HG02840 (cell line): ENCODE measurements around the gene PSG4.
"Not testable (repeated sequence)": the region's sequence is repeated elsewhere in the genome, so short reads cannot be mapped to it uniquely, and the experiment has no call there.

Source experiments
- ATAC-seq: cut with Tn5 transposase; IDR thresholded peaks from one replicate; pipeline ENCODE4 v1.9.1; 2021; ENCODE audit warnings: mild to moderate bottlenecking, moderate library complexity, moderate number of reproducible peaks; ENCODE audit not compliant: unreplicated experiment, low FRiP score

PSG4 gene

DNA sequence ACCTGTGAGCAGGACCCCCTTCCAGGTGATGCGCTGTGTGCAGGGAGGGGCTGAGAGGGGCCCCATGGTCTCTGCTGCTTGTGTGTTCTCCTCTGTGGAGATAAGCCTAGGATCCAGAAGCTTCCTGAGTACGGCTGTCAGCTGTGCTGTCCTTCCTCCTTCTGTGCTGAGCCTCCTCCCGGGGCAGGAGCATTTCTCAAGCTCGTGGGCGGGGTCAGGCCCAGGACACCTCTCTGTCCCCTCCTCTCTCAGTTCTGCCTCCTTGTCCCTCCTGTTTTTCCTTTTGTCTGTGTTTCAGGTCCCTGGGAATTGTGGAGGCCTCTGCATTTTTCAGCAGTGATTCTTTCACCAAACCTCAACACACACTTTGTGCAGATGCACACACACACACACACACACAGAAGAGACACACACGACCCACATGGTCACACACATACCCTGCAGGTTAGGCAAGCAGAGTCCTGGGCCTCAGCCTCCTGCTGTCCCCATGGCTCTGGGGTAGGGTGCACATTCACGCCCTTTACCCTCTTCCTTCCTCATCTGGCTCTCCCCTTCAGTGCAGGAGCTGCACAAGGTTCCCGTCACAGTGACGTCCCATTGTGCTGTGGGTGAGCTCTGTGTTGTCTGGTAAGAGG, at the start of gene PSG4:
Gene PSG4 (minus strand): TSS at position 168 of the 635 bp plus-strand sequence. CDS start 102 bp downstream, at position 66.
- ATAC-seq, result not testable (repeated sequence)

DNA sequence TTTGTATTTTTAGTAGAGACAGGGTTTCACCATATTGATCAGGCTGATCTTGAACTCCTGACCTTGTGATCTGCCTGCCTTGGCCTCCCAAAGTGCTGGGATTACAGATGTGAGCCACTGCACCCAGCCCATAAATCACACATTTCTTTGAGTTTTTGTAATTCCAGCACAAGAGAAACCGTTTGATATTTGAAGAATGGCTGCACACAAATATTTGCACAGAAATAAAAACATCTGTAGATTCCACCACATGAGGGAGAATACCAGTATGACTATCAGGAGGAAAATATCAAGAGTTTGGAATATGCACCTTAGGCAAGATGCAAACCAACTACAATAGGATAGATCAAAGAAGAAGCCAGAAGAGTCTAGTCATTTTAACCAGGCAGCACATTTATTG, 46.0 kb upstream of the PSG4 start:
- ATAC-seq, result not testable (repeated sequence)

DNA sequence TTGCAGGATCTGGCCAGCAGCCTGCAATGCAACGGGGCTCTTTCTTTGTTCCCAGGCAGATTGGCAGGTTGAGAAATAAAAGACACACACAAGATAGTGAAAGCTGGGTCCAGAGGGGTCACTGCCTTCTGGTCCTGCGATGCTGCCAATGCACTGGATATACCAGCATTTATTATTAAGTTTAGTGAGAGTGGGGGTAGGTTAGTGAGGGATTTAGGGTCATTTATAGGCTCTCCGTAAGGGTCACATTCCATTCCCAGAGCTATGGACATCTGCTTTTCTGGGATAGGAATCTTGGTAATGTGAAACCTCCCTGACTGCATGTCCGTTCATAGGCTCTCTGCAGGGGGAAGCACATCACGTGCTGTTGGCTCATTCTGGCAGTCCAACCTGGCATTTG, 44.9 kb upstream of the PSG4 start:
- ATAC-seq, result not testable (repeated sequence)

DNA sequence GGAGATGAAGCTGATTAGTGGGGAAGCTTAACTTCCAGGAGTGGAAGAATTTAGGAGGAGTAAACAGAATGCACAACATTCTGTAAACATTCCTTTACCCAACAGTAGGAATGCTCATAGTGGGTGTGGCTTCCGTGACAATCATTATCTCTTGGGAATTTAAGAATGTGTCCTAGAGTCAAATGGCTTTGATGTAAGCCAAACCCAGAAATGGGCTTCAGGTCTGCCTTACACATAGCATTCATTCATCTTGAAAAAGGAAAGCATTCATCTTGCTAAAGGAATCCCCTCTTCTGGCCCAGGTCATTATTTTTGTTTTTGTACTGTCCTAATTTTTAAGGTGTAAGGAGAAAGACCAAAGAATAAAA, 43.2 kb upstream of the PSG4 start:
- ATAC-seq, result not testable (repeated sequence)

DNA sequence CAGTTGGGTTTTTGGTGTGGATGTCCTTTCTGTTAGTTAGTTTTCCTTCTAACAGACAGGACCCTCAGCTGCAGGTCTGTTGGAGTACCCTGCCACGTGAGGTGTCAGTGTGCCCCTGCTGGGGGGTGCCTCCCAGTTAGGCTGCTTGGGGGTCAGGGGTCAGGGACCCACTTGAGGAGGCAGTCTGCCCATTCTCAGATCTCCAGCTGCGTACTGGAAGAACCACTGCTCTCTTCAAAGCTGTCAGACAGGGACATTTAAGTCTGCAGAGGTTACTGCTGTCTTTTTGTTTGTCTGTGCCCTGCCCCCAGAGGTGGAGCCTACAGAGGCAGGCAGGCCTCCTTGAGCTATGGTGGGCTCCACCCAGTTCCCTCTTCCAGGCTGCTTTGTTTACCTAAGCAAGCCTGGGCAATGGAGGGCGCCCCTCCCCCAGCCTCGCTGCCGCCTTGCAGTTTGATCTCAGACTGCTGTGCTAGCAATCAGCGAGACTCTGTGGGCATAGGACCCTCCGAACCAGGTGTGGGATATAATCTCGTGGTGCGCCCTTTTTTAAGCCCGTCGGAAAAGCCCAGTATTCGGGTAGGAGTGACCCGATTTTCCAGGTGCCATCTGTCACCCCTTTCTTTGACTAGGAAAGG, 41.9 kb upstream of the PSG4 start:
- not testable (repeated sequence) for ATAC-seq

DNA sequence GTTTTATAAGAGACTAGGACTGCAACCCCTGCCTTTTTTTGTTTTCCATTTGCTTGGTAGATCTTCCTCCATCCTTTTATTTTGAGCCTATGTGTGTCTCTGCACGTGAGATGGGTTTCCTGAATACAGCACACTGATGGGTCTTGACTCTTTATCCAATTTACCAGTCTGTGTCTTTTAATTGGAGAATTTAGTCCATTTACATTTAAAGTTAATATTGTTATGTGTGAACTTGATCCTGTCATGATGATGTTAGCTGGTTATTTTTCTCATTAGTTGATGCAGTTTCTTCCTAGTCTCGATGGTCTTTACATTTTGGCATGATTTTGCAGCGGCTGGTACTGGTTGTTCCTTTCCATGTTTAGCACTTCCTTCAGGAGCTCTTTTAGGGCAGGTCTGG, 40.4 kb upstream of the PSG4 start:
- ATAC-seq, result not testable (repeated sequence)

DNA sequence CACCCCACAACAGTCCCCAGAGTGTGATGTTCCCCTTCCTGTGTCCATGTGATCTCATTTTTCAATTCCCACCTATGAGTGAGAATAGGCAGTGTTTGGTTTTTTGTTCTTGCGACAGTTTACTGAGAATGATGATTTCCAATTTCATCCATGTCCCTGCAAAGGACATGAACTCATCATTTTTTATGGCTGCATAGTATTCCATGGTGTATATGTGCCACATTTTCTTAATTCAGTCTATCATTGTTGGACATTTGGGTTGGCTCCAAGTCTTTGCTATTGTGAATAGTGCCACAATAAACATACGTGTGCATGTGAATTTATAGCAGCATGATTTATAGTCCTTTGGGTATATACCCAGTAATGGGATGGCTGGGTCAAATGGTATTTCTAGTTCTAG, 36.8 kb upstream of the PSG4 start:
- ATAC-seq, result not testable (repeated sequence)

DNA sequence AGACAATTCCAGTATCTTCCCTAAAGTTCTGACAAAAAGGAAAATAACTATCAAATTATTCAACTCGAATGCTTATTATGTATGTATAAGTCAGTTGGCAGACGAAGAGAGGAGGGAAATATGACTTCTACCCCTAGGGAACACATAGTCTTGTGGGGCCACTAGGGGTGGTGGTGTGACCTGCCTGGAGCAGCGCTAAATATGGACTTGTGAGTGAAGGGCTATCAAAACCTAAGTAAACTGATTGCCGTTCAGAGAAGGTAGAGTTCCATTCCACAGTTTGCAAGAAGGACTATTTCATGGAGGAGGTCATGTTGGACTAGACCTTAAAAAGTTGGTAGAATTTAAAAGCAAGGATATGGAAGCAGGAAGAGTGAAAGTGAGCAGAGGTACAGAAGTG, 32.8 kb upstream of the PSG4 start:
- not testable (repeated sequence) for ATAC-seq

DNA sequence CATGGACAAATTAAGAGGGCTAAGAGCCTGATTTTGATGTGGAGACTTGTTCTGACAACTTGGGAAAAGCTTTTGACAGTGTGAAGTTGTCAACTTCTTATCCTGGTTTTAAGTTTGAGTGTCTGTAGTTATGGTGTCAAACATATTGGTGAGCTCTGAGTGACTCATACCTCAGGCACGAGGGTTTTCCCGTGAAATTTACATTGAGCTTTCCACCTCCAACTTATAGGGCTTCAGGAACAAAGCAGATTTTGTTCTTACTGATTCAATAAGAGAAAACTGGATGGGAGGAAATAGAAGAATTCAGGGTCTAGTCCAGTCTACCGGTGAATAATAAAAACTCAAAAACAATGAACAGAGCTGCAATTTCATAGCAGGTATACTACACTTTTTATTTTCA, 30.2 kb upstream of the PSG4 start:
- ATAC-seq, result not testable (repeated sequence)

DNA sequence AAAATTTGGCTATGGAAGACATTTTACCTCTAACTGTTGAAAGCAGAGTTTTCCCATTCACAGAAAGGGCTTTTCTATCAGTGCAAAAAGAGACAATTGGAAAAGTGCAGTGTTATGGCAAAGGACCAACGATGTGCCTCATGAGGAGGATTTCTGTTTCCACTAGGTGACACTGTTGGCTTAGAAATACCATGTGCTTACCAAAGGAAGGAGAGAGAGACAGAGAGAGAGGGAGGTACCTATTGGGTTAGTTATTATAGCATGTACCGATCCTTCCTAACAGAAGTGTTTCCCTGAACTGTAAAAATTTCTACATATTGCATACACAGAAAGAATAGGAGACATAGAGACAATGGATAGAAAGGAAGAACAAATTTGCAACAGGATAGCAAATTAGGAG, 23.9 kb upstream of the PSG4 start:
- no peak for ATAC-seq

DNA sequence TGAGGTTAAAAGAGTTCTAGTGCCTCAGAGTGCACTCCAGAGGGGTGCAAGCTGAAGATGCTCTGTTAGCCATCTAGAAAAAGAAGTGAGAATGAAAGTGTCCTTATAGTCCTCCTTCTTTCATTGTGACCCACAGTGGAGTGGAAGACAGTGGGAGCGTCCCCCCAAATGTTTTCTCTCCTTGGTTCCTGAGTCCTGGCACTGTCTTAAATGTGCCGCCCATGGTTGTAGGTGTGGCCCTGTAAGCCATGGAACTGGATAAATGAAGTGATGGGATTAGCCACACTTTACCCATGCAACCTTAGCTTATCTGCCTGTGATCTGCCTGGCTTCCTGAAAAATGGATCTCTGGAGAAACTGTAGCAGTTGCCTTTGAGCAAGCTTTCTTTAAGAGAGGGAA, 23.3 kb upstream of the PSG4 start:
- not testable (repeated sequence) for ATAC-seq

DNA sequence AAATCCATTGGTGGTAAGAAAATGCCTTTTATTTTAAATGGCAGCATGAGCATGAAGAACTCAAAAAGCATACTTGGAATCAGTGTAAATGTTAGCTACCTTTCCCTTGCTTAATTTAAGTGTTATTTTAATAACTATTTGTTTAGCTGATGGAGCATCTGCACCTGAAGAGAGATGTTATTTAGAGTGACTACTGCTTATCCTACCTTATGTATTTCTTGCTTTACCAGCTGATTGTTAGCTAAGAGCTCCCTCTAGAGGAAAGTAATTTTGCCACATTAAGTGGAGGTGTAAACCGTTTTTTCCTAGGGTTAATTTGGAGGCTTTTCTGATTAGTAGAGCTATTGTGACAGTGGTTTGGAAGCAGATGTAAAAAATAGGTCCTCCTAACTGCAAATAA, 21.5 kb upstream of the PSG4 start:
- not testable (repeated sequence) for ATAC-seq

DNA sequence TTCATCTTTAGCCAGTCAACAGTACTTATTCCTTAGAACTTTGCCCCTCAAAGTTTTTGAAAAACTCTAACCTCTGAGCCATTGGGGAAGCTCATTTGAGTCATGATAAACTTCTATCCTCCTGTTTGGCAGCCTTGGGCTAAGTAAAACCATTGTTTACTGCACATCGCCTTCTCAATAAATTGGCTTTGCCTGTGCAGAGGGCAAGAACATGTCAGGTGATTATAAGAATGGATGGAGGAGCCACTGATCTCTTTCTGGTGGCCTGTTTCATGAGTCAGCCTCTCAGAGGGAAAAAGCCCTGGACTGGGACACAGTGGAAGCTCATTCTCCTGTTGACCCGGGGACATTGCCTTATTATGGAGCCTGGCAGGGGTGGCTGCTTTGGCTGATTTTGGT, 19.4 kb upstream of the PSG4 start:
- no peak for ATAC-seq

DNA sequence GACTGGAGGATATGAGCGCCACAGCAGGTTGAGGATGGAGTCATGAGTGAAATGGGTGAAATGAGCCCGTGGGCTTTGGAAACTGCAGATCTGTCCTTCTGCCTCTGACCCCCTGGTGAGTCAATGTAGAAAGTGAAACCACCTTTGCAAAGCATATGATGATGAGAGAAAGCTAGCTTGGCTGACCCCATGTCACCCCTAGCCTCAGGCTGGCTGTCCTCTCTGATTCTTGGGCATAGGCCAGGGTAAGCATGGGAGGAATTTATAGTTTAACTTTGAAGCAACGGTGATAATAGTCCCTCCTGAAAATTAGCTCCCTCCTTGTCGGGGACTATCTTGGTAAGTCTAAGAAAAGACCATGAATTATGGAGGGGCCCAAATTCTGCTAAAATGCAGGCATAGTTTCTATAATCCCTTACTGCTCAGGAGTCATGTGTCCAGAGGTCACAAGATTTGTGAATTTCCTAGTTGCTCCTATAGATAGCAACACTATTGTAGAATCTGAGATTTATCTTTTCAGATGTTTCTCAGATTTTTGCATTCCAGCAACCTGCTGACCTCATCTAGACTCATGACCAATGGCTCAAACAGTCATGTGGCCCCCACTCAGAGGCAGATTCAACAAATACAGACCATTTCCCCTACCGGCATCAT, 18.9 kb upstream of the PSG4 start:
- not testable (repeated sequence) for ATAC-seq

DNA sequence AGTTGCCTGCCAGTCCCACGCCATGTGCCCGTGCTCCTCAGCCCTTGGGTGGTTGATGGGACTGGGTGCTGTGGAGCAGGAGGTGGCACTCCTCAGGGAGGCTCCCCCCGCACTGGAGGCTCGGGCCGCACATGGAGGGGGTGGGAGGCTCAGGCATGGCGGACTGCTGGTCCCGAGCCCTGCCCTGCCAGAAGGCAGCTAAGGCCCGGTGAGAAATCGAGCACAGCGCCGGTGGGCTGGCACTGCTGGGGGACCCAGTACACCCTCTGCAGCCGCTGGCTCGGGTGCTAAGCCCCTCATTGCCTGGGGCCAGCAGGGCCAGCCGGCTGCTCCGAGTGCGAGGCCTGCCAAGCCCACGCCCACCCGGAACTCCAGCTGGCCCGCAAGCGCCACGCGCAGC, 16.5 kb upstream of the PSG4 start:
- ATAC-seq, result not testable (repeated sequence)

DNA sequence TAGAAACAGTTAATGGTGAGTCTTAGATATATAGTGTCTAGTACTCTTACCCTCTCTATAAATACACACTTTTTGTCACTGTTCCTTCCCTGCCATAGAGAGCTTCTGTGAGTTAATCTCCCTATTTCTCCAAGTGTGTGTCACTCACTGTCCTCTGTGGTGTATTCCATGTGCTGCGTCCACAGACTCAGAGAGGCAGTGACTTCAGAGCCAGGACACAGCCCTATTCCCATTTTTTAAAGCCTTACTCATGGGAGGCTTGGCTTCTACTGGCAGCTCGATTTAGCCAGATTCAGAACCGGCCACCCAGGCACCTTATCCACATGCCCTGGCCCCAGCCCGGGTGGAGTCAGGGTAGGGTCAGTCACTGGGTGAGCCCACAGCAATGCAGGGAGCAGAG, 13.7 kb upstream of the PSG4 start:
- ATAC-seq, result not testable (repeated sequence)

DNA sequence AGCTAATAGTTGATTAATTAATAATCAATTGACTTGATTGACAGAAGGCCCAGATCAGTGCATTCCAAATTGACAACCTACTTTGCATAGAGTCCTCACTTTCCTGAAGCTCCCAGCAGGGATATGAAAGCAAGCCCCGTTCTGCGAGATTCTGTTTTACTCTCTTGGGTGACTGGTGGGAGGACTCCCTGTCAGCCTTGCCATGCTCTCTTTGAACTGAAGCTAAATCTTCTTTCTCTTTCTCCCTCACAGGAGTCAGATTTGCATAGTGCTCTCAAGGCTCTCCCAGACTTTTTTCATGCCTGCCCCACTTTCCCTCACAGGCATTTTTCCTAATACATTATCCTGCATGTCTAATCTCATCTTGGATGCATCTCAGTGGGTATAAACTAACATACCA, 10.4 kb upstream of the PSG4 start:
- not testable (repeated sequence) for ATAC-seq

DNA sequence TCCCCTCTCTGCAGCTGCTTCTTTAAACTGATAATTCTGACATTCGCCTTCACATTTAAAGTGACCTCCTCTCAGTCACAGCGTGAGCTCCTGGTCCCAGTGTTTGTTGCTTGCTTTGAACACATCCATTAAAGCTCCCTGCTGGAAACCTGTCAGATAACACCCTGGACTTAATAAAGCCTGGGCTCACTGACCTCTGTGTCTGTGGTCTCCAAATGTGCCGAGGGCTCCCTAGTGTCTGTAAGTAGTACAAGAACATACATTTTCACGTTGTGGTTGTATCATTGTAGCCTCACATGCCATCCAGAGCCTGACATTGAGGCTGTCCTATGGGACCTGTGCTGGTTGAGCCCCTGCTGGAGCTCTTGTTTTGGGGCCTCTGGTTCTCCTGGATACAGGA, 2.6 kb upstream of the PSG4 start:
- no peak for ATAC-seq

DNA sequence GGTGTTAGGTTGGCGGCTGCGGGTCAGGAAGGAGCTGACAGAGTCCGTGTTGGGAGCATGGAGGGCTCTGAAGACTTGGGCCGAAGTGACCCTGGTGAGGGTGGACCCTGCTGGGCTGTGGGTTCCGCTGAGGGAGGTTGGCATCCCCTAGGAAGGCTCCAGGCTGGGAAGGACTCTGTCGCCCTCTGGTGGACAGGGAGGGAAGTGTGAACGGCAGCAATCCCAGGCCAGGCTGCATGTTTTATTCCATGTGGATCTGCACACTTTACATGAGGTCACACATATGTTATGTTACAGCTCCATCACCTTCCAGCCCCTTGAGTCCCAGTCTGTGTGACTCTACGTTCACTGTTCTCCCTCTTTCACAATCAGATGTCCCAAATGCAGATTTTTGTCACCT, 1.7 kb upstream of the PSG4 start:
- not testable (repeated sequence) for ATAC-seq

DNA sequence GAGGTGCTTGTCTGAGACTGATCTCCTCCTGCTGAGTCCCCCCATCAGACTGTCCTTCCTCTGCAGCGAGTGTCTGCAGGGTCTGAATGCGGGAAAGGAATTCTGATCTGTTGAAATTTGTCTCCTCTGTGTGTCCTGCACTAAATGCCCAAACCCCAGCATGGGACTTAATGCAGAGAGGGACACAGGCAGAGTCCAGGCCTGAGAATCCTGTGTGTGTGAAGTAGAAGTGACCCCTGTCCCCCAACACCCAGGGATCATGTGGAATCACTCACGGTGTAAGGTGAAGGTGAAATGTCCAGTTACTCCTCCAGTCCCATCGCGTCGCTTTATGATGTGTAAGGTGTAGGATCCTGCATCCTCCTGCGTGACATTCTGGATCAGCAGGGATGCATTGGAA, 1.8 kb downstream of the PSG4 start:
- not testable (repeated sequence) for ATAC-seq

DNA sequence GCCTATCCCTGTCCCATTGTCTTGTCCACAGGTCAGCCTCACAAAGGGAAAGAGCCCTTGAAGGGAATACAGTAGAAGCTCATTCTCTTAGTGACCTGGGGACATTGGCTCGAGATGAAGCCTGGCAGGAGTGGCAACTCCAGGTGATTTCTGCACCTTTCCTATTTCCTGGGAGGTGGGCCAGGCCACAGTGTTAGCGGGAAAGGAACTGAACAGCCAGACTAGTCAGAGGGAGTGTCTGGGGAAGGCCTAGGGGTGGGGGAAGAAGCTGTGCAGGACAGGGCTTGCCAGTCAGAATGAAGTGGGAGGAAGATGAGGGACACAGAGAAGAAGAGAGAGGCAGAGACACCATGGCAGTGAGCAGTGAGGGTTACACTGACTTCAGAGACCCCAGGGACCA, 3.5 kb downstream of the PSG4 start:
- ATAC-seq, result not testable (repeated sequence)

DNA sequence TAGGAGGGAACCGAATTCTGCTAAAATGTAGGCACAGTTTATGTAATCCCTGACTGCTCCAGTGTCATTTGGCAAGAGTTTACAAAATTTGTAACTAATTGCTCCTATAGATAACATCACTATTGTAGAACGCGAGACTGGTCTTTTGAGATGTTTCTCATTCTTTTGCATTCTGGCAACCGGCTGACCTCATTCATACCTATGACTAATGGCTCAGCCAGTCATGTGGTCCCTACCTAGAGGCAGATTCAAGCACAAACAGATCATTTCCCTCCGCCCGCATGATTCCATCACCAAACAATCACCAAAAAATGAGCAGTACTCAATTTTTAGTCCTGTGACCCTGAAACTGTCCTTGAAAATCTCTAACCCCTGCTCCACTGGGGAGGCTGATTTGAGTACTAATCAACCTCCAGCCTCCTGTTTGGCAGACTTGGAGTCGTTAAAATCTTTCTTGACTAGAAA, 4.1 kb downstream of the PSG4 start:
- not testable (repeated sequence) for ATAC-seq
